ENCODE results near the gene TBC1D30. TPM values are rescaled to one million over a fixed set of nuclear protein-coding genes. Genes with fewer than 3 reads are reported as not detected.
"Not testable (repeated sequence)": the region's sequence is repeated elsewhere in the genome, so short reads cannot be mapped to it uniquely, and the experiment has no call there.

Gene TBC1D30
- total RNA-seq, 2 experiments from 2014 or later, result 1.6 to 1.7 TPM

DNA sequence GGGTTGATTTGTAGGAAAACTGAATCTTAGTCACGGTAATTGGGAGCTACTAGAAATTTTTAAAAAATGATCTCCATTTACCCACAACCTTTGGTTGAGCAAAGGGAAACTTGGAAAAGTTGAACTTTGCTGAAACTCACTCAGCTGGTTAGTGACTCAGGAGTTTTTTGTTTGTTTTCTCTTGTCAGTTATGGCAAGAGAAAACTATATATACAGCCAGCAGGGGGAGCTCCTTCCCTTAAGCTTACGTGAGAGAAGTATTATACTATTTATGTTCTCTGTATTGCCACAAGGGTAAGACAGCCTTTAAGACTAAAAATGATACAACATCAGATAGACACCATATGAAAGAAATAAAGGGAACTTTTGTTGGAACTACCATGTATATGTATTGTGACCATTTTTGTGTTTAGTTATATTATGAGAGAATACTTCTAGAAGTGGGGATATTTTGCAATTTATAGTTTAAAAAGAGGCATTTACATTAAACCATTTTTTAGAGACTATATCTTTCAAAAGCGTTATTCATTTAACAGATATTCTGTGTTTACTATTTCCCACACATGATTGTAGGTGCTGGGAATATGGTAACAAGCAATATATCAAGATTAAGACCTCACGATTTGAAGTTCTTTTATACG lies 28.1 kb upstream of the TBC1D30 start:
- no peaks in the 10 kb centered on the region for H3K9me3 Mint-ChIP-seq
- H3K4me1 Mint-ChIP-seq, result no peaks in the 10 kb centered on the region
- no peak overlapping the region for H3K27ac Mint-ChIP-seq
- peak; percentile 30 for DNase-seq
- no peak overlapping the region for H3K4me3 Mint-ChIP-seq
- peaks cover 20% of the 10 kb centered on the region for H3K27me3 Mint-ChIP-seq
- H3K36me3 Mint-ChIP-seq, result no peaks in the 10 kb centered on the region

DNA sequence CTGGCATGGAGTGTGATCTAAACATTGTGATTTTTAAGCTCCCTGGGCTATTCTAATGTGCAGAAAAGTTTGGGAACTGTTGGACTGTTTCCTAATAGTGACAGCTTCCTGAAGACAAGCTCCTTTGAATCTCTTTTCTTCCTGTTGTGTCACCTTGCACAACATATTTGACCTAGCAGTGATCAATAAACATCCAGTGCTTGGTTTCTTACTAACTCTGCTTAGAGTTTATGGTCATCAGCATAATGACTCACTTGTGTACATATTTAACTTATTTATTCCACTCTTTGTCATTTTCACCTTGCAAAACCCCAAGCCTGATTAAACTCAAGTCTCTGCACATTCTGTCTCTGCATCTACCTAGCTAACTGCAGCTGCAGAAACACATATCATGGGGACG lies 27.3 kb upstream of the TBC1D30 start:
- Mint-ChIP-seq H3K27me3 (peaks cover 24% of the 10 kb centered on the region), H3K36me3 (no peaks in the 10 kb centered on the region), H3K9me3 (no peaks in the 10 kb centered on the region), H3K27ac (no peak overlapping the region), H3K4me3 (no peak overlapping the region), H3K4me1 (peaks cover under 1% of the 10 kb centered on the region)
- DNase-seq, result no peak

DNA sequence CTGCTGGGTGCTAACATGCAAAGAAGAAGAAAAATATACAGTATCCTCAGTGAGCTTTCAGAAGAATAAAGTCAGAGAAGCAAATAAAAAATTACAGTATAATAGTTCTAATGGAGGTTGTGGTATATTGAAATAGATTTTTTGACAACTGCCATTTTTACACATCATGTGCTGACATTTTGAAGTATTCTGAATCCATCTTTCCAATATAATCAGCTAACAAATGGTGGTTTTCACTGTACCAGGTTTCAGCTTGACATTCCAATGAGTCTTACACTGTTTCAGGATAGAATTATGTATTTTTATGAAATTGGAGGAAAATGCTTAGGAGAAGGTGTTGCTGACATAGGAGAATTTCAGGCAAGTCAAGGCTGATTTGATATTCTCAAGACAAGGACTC lies 26.3 kb upstream of the TBC1D30 start:
- H3K27me3 Mint-ChIP-seq, result peaks cover 26% of the 10 kb centered on the region
- no peaks in the 10 kb centered on the region for H3K36me3 Mint-ChIP-seq
- DNase-seq, result no peak
- peaks cover 2% of the 10 kb centered on the region for H3K4me1 Mint-ChIP-seq
- no peak overlapping the region for H3K27ac Mint-ChIP-seq
- H3K4me3 Mint-ChIP-seq, result no peak overlapping the region
- H3K9me3 Mint-ChIP-seq, result no peaks in the 10 kb centered on the region

DNA sequence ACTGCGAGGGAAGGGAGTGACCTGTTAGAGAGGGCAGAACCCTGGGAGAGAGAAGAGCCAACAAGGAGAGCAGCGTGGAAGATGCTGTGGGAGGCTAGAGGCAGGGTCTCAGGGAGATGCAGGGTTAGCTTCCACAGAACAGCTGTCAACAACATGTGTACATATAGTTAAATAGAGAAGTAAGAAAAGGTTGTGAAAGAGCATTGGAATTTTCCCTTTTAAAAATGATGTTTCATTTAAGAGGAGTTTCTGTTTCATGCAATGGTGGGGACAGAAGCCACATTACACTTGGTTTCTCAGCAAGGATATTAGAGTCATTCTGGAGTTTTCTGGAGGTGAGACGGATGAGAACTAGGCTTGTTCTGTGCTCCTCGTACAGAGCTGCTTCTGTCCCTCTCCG lies 23.8 kb upstream of the TBC1D30 start:
- no peak overlapping the region for H3K4me3 Mint-ChIP-seq
- H3K9me3 Mint-ChIP-seq, result no peaks in the 10 kb centered on the region
- peaks cover 32% of the 10 kb centered on the region for H3K27me3 Mint-ChIP-seq
- no peak overlapping the region for H3K27ac Mint-ChIP-seq
- no peak for DNase-seq
- H3K4me1 Mint-ChIP-seq, result peaks cover 2% of the 10 kb centered on the region
- no peaks in the 10 kb centered on the region for H3K36me3 Mint-ChIP-seq

DNA sequence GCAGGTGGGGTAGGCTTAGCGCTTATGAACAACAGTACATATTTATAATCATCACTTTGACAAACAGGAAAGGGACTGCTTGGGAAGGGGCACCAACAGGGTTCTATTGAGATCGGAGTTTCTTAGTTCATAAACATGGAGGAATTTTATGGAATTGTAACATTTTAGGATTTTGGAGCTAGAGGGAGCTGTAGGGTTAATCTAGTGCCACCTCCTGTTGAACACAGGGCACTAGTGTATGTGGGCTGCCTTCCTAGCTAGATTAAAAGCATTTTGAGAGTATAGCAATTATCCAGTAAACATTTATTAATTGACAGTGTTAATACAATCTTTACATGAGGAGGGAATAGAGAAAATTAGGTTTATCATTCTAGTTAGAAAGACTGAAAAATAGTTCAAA lies 23.1 kb upstream of the TBC1D30 start:
- Mint-ChIP-seq H3K36me3 (no peaks in the 10 kb centered on the region), H3K27ac (no peak overlapping the region), H3K27me3 (peaks cover 37% of the 10 kb centered on the region), H3K4me3 (no peak overlapping the region), H3K9me3 (no peaks in the 10 kb centered on the region), H3K4me1 (peaks cover 2% of the 10 kb centered on the region)
- no peak for DNase-seq

- not testable (repeated sequence) for H3K36me3 Mint-ChIP-seq, H3K4me3 Mint-ChIP-seq, H3K9me3 Mint-ChIP-seq, H3K4me1 Mint-ChIP-seq, H3K27ac Mint-ChIP-seq
- peaks cover 45% of the 10 kb centered on the region for H3K27me3 Mint-ChIP-seq
- DNase-seq, result peak; percentile 52
These were observed 22.2 kb upstream of the TBC1D30 start for GRCh38 chr12:64802180-64802775.

GRCh38 chr12:64806173-64806572 lies 18.3 kb upstream of the TBC1D30 start:
- H3K9me3 Mint-ChIP-seq, result peaks cover 2% of the 10 kb centered on the region
- peaks cover 5% of the 10 kb centered on the region for H3K4me1 Mint-ChIP-seq
- no peak overlapping the region for H3K27ac Mint-ChIP-seq
- H3K27me3 Mint-ChIP-seq, result peaks cover 46% of the 10 kb centered on the region
- no peak overlapping the region for H3K4me3 Mint-ChIP-seq
- no peaks in the 10 kb centered on the region for H3K36me3 Mint-ChIP-seq
- DNase-seq, result no peak

DNA sequence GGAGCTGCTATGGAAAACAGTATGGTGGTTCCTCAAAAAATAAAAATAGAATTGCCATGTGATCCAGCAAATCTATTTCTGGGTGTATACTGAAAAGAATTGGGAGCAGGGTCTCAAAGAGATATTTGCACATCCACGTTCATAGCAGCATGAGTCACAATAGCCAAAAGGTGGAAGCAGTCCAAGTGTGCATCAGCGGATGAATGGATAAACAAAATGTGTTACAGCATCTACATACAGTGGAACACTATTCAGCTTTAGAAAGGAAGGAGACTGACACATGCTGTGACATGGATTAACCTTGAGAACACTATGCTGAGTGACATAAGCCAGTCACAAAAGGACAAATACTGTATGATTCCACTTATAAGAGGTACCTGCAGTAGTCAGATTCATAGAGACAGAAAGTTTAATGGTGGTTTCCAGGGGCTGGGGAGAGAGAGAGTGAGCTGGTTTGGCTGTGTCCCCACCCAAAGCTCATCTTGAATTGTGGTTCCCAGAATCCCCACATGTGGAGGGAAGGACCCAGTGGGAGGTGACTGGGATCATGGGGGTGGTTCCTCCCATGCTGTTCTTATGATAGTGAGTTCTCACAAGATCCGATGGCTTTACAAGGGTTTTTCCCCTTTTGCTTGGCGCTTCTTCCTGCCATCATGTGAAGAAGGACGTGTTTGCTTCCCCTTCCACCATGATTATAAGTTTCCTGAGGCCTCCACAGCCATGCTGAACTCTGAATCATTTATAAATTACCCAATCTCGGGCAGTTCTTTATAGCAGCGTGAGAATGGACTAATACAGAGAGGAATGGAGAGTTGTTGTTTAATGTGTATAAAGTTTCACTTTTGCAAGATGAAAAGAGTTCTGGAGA lies 17.6 kb upstream of the TBC1D30 start:
- Mint-ChIP-seq H3K27ac (no peak overlapping the region), H3K4me1 (peaks cover 5% of the 10 kb centered on the region), H3K9me3 (peaks cover 2% of the 10 kb centered on the region), H3K27me3 (peaks cover 43% of the 10 kb centered on the region), H3K36me3 (no peaks in the 10 kb centered on the region), H3K4me3 (no peak overlapping the region)
- no peak for DNase-seq

DNA sequence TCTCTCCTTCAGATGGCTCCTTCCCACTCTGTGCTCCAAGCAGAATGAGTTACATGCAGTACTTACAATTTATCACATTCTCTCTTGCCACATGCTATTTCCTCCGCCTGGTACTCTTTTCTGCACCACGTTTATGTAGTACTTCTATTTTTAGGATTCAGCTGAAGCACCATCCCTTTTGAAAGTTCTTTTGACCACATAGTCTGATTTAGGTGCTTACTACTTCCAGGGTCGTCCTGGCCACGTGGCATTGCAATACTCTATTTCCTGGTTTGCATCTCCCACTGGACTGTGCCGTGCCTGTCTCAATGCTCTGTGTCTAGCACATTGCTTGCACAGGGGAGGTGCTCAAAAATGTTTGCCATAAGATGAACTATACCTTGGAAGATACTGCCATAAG lies 16.3 kb upstream of the TBC1D30 start:
- peaks cover 43% of the 10 kb centered on the region for H3K27me3 Mint-ChIP-seq
- H3K4me1 Mint-ChIP-seq, result peaks cover 3% of the 10 kb centered on the region
- H3K36me3 Mint-ChIP-seq, result no peaks in the 10 kb centered on the region
- DNase-seq, result no peak
- peaks cover 2% of the 10 kb centered on the region for H3K9me3 Mint-ChIP-seq
- no peak overlapping the region for H3K4me3 Mint-ChIP-seq
- no peak overlapping the region for H3K27ac Mint-ChIP-seq

- Mint-ChIP-seq H3K4me3 (no peak overlapping the region), H3K9me3 (peaks cover 2% of the 10 kb centered on the region), H3K27me3 (peaks cover 33% of the 10 kb centered on the region), H3K27ac (no peak overlapping the region), H3K36me3 (no peaks in the 10 kb centered on the region), H3K4me1 (peaks cover 3% of the 10 kb centered on the region)
- DNase-seq, result no peak
These were observed 13.6 kb upstream of the TBC1D30 start for GRCh38 chr12:64810831-64811230.

GRCh38 chr12:64813723-64814122 lies 10.7 kb upstream of the TBC1D30 start:
- Mint-ChIP-seq H3K36me3 (no peaks in the 10 kb centered on the region), H3K27ac (no peak overlapping the region), H3K9me3 (no peaks in the 10 kb centered on the region), H3K4me1 (no peaks in the 10 kb centered on the region), H3K27me3 (peaks cover 15% of the 10 kb centered on the region), H3K4me3 (no peak overlapping the region)
- no peak for DNase-seq

GRCh38 chr12:64814432-64814831 lies 10.0 kb upstream of the TBC1D30 start:
- Mint-ChIP-seq H3K27me3 (peaks cover 15% of the 10 kb centered on the region), H3K36me3 (no peaks in the 10 kb centered on the region), H3K9me3 (no peaks in the 10 kb centered on the region), H3K27ac (no peak overlapping the region), H3K4me3 (no peak overlapping the region), H3K4me1 (no peaks in the 10 kb centered on the region)
- no peak for DNase-seq

- DNase-seq, result no peak
- Mint-ChIP-seq H3K4me1 (peaks cover under 1% of the 10 kb centered on the region), H3K9me3 (peaks cover 3% of the 10 kb centered on the region), H3K27ac (no peak overlapping the region), H3K4me3 (no peak overlapping the region), H3K36me3 (no peaks in the 10 kb centered on the region), H3K27me3 (peaks cover 16% of the 10 kb centered on the region)
These were observed 4.5 kb upstream of the TBC1D30 start for GRCh38 chr12:64819816-64820402.

DNA sequence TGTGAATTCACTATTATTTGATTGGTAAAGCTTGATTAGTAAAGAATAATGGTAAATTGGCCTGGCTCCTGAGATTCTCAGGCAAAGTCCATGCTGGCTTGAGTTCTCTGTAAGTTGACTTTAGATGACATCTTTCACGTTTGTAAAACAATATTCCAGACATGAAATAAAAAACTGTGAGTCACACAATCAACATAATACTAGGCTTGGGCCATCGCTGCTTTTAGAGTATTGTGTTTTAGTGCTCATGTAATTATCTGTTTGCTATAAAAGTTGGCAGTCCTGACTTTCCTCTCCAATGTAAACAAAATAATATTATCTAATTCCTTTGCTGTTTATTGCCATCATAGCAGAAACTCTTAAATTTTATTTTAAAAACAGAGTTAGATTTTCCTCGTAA lies 3.9 kb upstream of the TBC1D30 start:
- Mint-ChIP-seq H3K4me3 (no peak overlapping the region), H3K4me1 (peaks cover 5% of the 10 kb centered on the region), H3K36me3 (no peaks in the 10 kb centered on the region), H3K9me3 (peaks cover 3% of the 10 kb centered on the region), H3K27me3 (peaks cover 23% of the 10 kb centered on the region), H3K27ac (no peak overlapping the region)
- no peak for DNase-seq

DNA sequence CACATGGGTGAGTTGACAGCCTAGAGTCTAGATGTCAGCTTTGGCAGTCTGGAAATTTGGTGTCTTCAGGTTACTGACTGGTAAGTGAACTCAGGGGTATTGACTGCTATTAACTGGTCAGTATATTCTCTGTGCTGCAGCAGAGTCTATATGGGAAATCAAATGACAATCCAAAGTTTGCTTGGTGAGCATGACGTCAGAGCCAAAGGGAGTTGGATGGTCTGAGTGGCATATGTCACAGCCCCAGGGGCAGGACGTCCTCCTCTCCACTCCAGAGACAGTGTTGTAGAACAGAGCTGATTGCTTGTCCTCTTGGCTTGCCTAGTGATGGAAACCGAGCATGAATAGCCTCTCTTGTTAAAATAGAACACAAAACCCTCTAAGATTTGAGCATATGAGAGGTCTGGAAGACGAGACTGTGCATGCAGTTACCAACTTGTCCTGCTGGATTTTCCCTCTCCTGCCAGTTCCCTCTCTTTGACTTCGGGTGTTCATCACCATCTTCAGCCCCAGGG lies 3.3 kb upstream of the TBC1D30 start:
- Mint-ChIP-seq H3K27ac (no peak overlapping the region), H3K4me3 (no peak overlapping the region), H3K9me3 (peaks cover 3% of the 10 kb centered on the region), H3K27me3 (peaks cover 29% of the 10 kb centered on the region), H3K36me3 (no peaks in the 10 kb centered on the region), H3K4me1 (peaks cover 10% of the 10 kb centered on the region)
- no peak for DNase-seq
